Endothelial cell of umbilical vein (primary cell): ENCODE measurements around the gene LMLN. TPM values are rescaled to one million over a fixed set of nuclear protein-coding genes. Genes with fewer than 3 reads are reported as not detected.

Experiments
- BruUV-seq: library from RNA; stranded (reverse); fragments of 400-500 nt; replicated peaks from 2 replicates; lab custom pipeline; 2021; lab: Mats Ljungman, UMichigan
- CTCF ChIA-PET: fragments of 300-600, 350-600 bp; sonication (Branson Sonifier 250); formaldehyde crosslinking; loops from one replicate; lab custom pipeline; 2021; ENCODE audit warnings: antibody characterized with exemption, inconsistent platforms; lab: Charles Lee
- POLR2A ChIA-PET: fragments of 300-600, 350-600 bp; sonication (Branson Sonifier 250); formaldehyde crosslinking; loops from one replicate; lab custom pipeline; 2021; ENCODE audit warnings: antibody characterized with exemption, inconsistent platforms; lab: Charles Lee
- DNase-seq: peaks from one replicate; pipeline ENCODE4 v3.0.0-alpha.2; 2011; ENCODE audit warnings: low read depth, low spot score
- FAIRE-seq: peaks from 2 replicates; lab custom pipeline; 2011; peaks lifted over from hg19 to GRCh38; lab: Jason Lieb, UNC
- H2AFZ ChIP-seq: 2 replicates; pipeline ENCODE4 v1.6.0; 2012; ENCODE audit warnings: low read depth, low read length, control low read depth, inconsistent platforms
- H3K27ac ChIP-seq: 2 replicates; pipeline ENCODE4 v1.5.1; 2011; ENCODE audit warnings: low read depth, mild to moderate bottlenecking, control low read depth, low read length, moderate library complexity; ENCODE audit not compliant: insufficient read depth
- H3K27me3 ChIP-seq, 2 experiments: 2 replicates each; pipeline versions ENCODE4 v1.6.0 to v1.6.1; 2011; ENCODE audit warnings: low read length in 2 of 2, mixed read lengths in 1 of 2; ENCODE audit not compliant: control insufficient read depth in 2 of 2, insufficient read depth in 2 of 2
- H3K36me3 ChIP-seq, 2 experiments: 2 replicates in 1 of 2; 3 replicates in 1 of 2; pipeline ENCODE4 v1.5.1; 2011; ENCODE audit warnings: low read length in 2 of 2, mild to moderate bottlenecking in 1 of 2, moderate library complexity in 1 of 2; ENCODE audit not compliant: control insufficient read depth in 2 of 2, insufficient read depth in 2 of 2; ENCODE audit errors: extremely low read depth in 1 of 2
- H3K4me1 ChIP-seq: 3 replicates; pipeline ENCODE4 v1.5.1; 2011; ENCODE audit warnings: mild to moderate bottlenecking, low read length; ENCODE audit not compliant: control insufficient read depth, insufficient read depth; ENCODE audit errors: extremely low read depth
- H3K4me2 ChIP-seq: 2 replicates; pipeline ENCODE4 v1.6.1; 2011; ENCODE audit warnings: low read length, control low read depth, mixed read lengths; ENCODE audit not compliant: insufficient read depth
- H3K4me3 ChIP-seq, 3 experiments: fragments of 200-600 bp in 1 of 3; sonication (generic), shearing (Covaris generic) in 1 of 3; replicated peaks in 1 of 3; 2 replicates each; pipeline ENCODE4 v1.5.1; 2011 to 2016; ENCODE audit warnings: control low read depth in 3 of 3, low read length in 3 of 3, mild to moderate bottlenecking in 2 of 3, inconsistent platforms in 1 of 3, low read depth in 1 of 3, moderate library complexity in 1 of 3; ENCODE audit not compliant: insufficient read depth in 1 of 3
- H3K79me2 ChIP-seq: 2 replicates; pipeline ENCODE4 v1.6.0; 2012; ENCODE audit warnings: low read length, inconsistent platforms; ENCODE audit not compliant: control insufficient read depth, insufficient read depth
- H3K9ac ChIP-seq: replicated peaks from 2 replicates; pipeline ENCODE3; 2011; ENCODE audit warnings: low read length, control low read depth; ENCODE audit not compliant: insufficient read depth; ENCODE audit errors: extremely low read depth
- H3K9me1 ChIP-seq: replicated peaks from 3 replicates; pipeline ENCODE4 v1.6.0; 2011; ENCODE audit warnings: mild to moderate bottlenecking, low read length; ENCODE audit not compliant: control insufficient read depth, insufficient read depth; ENCODE audit errors: extremely low read depth
- H3K9me3 ChIP-seq: replicated peaks from 2 replicates; pipeline ENCODE4 v1.5.1; 2012; ENCODE audit warnings: low read length, inconsistent platforms; ENCODE audit not compliant: control insufficient read depth, insufficient read depth
- H4K20me1 ChIP-seq: replicated peaks from 2 replicates; pipeline ENCODE3; 2011; ENCODE audit warnings: mild to moderate bottlenecking, low read length; ENCODE audit not compliant: control insufficient read depth, insufficient read depth; ENCODE audit errors: extremely low read depth
- EZH2 ChIP-seq: IDR thresholded peaks from 2 replicates; pipeline ENCODE4 v1.6.1; 2012; ENCODE audit warnings: borderline replicate concordance, low read depth, mild to moderate bottlenecking, moderate library complexity, low read length, inconsistent platforms; ENCODE audit not compliant: severe bottlenecking
- GATA2 ChIP-seq: IDR thresholded peaks from 2 replicates; pipeline ENCODE4 v1.7.0; 2011; ENCODE audit warnings: low read depth, mild to moderate bottlenecking, moderate library complexity, mixed read lengths, low read length; ENCODE audit not compliant: insufficient read length, insufficient read depth
- JUN ChIP-seq: IDR thresholded peaks from 2 replicates; pipeline ENCODE4 v1.6.1; 2011; ENCODE audit warnings: borderline replicate concordance, low read depth; ENCODE audit not compliant: insufficient read length, insufficient read depth
- MYC ChIP-seq: IDR thresholded peaks from one replicate; pipeline ENCODE4 v1.6.1; 2011; ENCODE audit warnings: mild to moderate bottlenecking, low read depth, low read length
- POLR2A ChIP-seq: IDR thresholded peaks from 2 replicates; pipeline ENCODE4 v1.6.1; 2012; ENCODE audit warnings: low read depth, mild to moderate bottlenecking, control low read depth, low read length
- POLR2AphosphoS5 ChIP-seq: IDR thresholded peaks from 2 replicates; pipeline ENCODE4 v1.6.1; 2012; ENCODE audit warnings: low read depth, mild to moderate bottlenecking, control low read depth, low read length, moderate library complexity; ENCODE audit not compliant: insufficient read depth
- dilution Hi-C: fragments of 300-500 bp; cut with MboI; formaldehyde crosslinking; loops from one replicate; pipeline ENCODE4 v1.15.0; 2019; ENCODE audit warnings: low sequenced_read_pairs; ENCODE audit not compliant: extremely low pct_ligation_motif_present
- intact Hi-C: fragments of 100-400 bp; cut with micrococcal nuclease; formaldehyde crosslinking; loops from one replicate; pipeline ENCODE4 v1.10.0; 2022
- polyA plus RNA-seq, 4 experiments: library from polyadenylated mRNA; depleted of rRNA in 3 of 4; stranded (reverse) in 3 of 4; unstranded in 1 of 4; fragments of >200 nt; gene quantifications; 2 replicates each; pipeline versions ENCODE4 v1.2.1 to v1.2.3, GENCODE V29; 2011 to 2012; ENCODE audit warnings: missing spikeins in 1 of 4
- total RNA-seq: library from RNA; stranded (reverse); gene quantifications from 2 replicates; pipeline ENCODE4 v1.2.3, GENCODE V29; 2021
- TF ChIP-seq, protein P1 (sequence below): IDR thresholded peaks from 2 replicates; pipeline ENCODE4 v1.6.1; 2011; ENCODE audit not compliant: insufficient read depth, insufficient read length

Gene LMLN
- total and polyA plus RNA-seq, 2 donors (not counting 3 experiments of a cell fraction or from before 2014, with no cell fraction given), result 4.8 to 6.5 TPM

DNA sequence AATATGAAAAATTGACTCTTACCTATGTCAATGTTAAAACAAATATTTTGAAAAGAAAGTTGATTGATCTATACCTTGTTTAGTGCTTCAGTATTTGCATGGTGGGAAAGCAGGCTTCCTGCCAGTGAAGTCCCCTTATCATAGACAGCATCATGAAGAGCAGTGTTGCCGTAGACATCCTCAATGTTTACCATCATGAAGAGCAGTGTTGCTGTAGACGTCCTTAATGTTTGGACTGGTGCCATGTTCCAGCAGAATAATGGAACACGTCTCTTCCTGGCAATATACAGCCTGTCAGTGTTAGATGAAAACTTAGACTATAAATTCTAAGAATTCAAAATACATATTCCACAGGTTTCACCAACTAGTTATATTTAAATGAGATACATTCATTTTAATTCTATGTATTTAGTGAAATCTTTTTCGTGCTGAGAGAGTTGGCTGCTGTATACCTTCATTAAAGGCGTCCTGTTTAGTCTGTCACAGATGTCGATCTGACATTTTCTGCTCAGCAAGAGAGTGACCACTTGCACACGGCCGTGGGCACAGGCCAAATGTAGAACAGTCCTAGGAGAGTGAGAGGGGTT lies 116.8 kb downstream of the LMLN start:
- FAIRE-seq (no peak), DNase-seq (no peak)
- dilution Hi-C loops, result no loop called here
- CTCF ChIA-PET, result no interaction called here
- H3K4me3 ChIP-seq, result no peak overlapping the region
- H3K4me1 ChIP-seq, result peaks cover 4% of the 10 kb centered on the region
- no peak for TF ChIP-seq EZH2
- TF ChIP-seq GATA2, result no peak
- no peaks in the 10 kb centered on the region for H4K20me1 ChIP-seq
- intact Hi-C loops, result no loop called here
- no peak overlapping the region for H3K9ac ChIP-seq
- no TSS peak for BruUV-seq
- H3K79me2 ChIP-seq, result no peaks in the 10 kb centered on the region
- H2AFZ ChIP-seq, result no peak overlapping the region
- H3K36me3 ChIP-seq, result no peaks in the 10 kb centered on the region
- H3K9me3 ChIP-seq, result no peaks in the 10 kb centered on the region
- H3K27ac ChIP-seq, result no peak overlapping the region
- H3K4me2 ChIP-seq, result no peak overlapping the region
- POLR2A ChIA-PET, result interaction anchor here (0.6 to 0.7 kb wide), 2 partner anchors 11 to 14 kb away, joined by 4 to 5 read pairs; no protein-coding TSS in a partner anchor
- peaks cover 35 to 70% of the 10 kb centered on the region in 2 experiments for H3K27me3 ChIP-seq
- no peaks in the 10 kb centered on the region for H3K9me1 ChIP-seq

DNA sequence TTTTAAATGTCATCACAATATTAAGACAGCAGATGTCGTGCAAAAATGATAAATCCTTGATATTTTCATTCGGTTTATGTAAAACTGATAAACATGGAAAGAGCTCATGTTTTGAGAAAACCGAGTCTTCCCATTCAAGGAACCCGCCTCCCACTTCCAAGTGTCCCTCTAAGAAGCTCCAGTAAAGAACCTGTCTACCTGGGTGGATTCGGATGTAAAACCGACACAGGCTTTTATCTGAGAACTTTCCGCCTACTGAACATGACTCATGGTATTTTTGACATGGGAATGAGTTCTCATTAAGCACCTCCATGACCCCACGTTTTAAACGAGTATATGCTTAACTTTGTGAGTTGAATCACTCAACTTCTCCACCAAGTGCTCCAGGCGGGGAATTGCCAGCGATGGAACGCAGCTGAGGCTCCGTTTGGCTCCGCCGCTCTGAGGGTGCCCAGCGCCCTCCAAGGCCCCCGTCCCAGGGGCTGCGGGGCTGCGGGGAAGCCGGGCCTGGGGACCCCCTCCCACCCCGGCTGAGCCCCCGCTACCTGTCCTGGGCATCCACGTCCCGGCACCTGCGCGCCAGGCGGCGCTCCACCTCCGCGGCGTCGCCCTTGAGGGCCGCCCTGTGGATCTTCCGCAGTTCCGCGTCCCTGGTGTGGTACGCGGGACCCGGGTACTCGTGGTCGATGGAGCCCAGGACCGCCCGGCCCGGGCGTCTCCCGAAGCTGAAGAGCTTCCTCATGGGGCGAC lies 119.9 kb downstream of the LMLN start:
- FAIRE-seq, result no peak
- H4K20me1 ChIP-seq, result no peaks in the 10 kb centered on the region
- no peak overlapping the region for H3K9ac ChIP-seq
- no peak for DNase-seq
- peak overlapping the region; percentile 51 for H3K4me2 ChIP-seq
- H3K36me3 ChIP-seq, result no peaks in the 10 kb centered on the region
- dilution Hi-C loops (no loop called here), intact Hi-C loops (loop anchor here (2.0 to 5.0 kb wide), 2 partner anchors 118 to 173 kb away; partner anchors contain the start of gene LMLN)
- H3K27me3 ChIP-seq, result peaks cover 36 to 73% of the 10 kb centered on the region in 2 experiments
- CTCF ChIA-PET, result interaction anchor here (0.7 to 2.3 kb wide), 20 partner anchors 8 to 175 kb away, joined by 3 to 20 read pairs (median 5); no protein-coding TSS in a partner anchor
- peak overlapping the region; percentile 73 for H2AFZ ChIP-seq
- no peak for TF ChIP-seq POLR2A
- TF ChIP-seq, protein P1, sequence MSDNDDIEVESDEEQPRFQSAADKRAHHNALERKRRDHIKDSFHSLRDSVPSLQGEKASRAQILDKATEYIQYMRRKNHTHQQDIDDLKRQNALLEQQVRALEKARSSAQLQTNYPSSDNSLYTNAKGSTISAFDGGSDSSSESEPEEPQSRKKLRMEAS, result no peak
- no peak for TF ChIP-seq MYC
- no peak for TF ChIP-seq POLR2AphosphoS5
- no peak for TF ChIP-seq JUN
- TF ChIP-seq GATA2, result no peak
- TF ChIP-seq EZH2, result no peak
- POLR2A ChIA-PET, result no interaction called here
- H3K4me1 ChIP-seq, result peaks cover 4% of the 10 kb centered on the region
- no peaks in the 10 kb centered on the region for H3K9me3 ChIP-seq
- BruUV-seq, result no TSS peak
- no peaks in the 10 kb centered on the region for H3K79me2 ChIP-seq
- H3K9me1 ChIP-seq, result no peaks in the 10 kb centered on the region
- H3K27ac ChIP-seq, result no peak overlapping the region
- peak overlapping the region in 2 of 3 experiments; percentile 16 to 20 for H3K4me3 ChIP-seq
